HCT116 (cell line): Measurements from ENCODE around the gene TENM4. TPM values are rescaled to one million over a fixed set of nuclear protein-coding genes. Genes with fewer than 3 reads are reported as not detected.

Experiments used
- ATAC-seq: fragments of 200-7000 bp; cut with Tn5 transposase; 2 replicates; pipeline ENCODE4 v1.9.1; 2020; ENCODE audit warnings: mild to moderate bottlenecking, moderate library complexity
- BruUV-seq: library from RNA; stranded (reverse); fragments of 400-500 nt; replicated peaks from 2 replicates; lab custom pipeline; 2021; lab: Mats Ljungman, UMichigan
- CTCF ChIA-PET: fragments of 300-600 bp; sonication (Branson Sonifier 250); formaldehyde crosslinking; loops from one replicate; lab custom pipeline; 2021; ENCODE audit warnings: antibody characterized with exemption; lab: Charles Lee
- POLR2A ChIA-PET: fragments of 300-600, 350-600 bp; sonication (Branson Sonifier 250); formaldehyde crosslinking; loops from one replicate; lab custom pipeline; 2021; ENCODE audit warnings: antibody characterized with exemption; lab: Charles Lee
- RAD21 ChIA-PET, 2 experiments: fragments of 300-600 bp; sonication (Branson Sonifier 250); formaldehyde crosslinking; loops; one replicate each; lab custom pipeline; 2023; ENCODE audit warnings: low total read pairs in 2 of 2; ENCODE audit not compliant: uncharacterized antibody in 2 of 2, unreplicated experiment in 2 of 2, low non-redundant PET in 1 of 2; lab: Charles Lee
- DNase-seq: peaks from one replicate; pipeline ENCODE4 v3.0.0-alpha.2; 2010; ENCODE audit warnings: low read depth, low spot score
- H2AFZ ChIP-seq: fragments of 200-600 bp; shearing (Covaris generic), sonication (generic); 2 replicates; pipeline ENCODE4 v1.6.1; 2017; ENCODE audit warnings: low read depth, mixed run types, mixed read lengths, antibody characterized with exemption, low read length; ENCODE audit not compliant: poor library complexity, severe bottlenecking
- H3K27ac ChIP-seq: 2 replicates; pipeline ENCODE4 v1.5.1; 2012; ENCODE audit warnings: low read depth, low read length
- H3K27me3 ChIP-seq: fragments of 200-600 bp; sonication (generic); 2 replicates; pipeline ENCODE4 v1.6.1; 2016; ENCODE audit warnings: mixed run types, low read length, mixed read lengths; ENCODE audit not compliant: insufficient read depth
- H3K36me3 ChIP-seq, 2 experiments: fragments of 200-500 bp in 1 of 2; fragments of 200-600 bp in 1 of 2; sonication (Bioruptor generic) in 1 of 2; sonication (generic) in 1 of 2; 2 replicates each; pipeline versions ENCODE4 v1.5.1 to v1.6.1; 2014 to 2016; ENCODE audit warnings: low read length in 2 of 2, inconsistent platforms in 1 of 2, mixed read lengths in 1 of 2, mixed run types in 1 of 2; ENCODE audit not compliant: insufficient read depth in 2 of 2, control insufficient read depth in 1 of 2
- H3K4me1 ChIP-seq, 2 experiments: fragments of 200-600 bp in 1 of 2; sonication (generic) in 1 of 2; 2 replicates each; pipeline versions ENCODE4 v1.5.1 to v1.6.1; 2012 to 2017; ENCODE audit warnings: low read length in 2 of 2, inconsistent platforms in 1 of 2, mild to moderate bottlenecking in 1 of 2, mixed read lengths in 1 of 2, mixed run types in 1 of 2, moderate library complexity in 1 of 2; ENCODE audit not compliant: insufficient read depth in 2 of 2, control insufficient read depth in 1 of 2
- H3K4me2 ChIP-seq: fragments of 200-600 bp; sonication (generic); 2 replicates; pipeline ENCODE4 v1.6.1; 2017; ENCODE audit warnings: mixed run types, low read length, mixed read lengths
- H3K4me3 ChIP-seq, 2 experiments: fragments of 200-600 bp in 1 of 2; sonication (generic) in 1 of 2; replicated peaks in 1 of 2; 2 replicates each; pipeline ENCODE4 v1.5.1; 2011 to 2016; ENCODE audit warnings: low read length in 2 of 2, control low read depth in 1 of 2, low read depth in 1 of 2, mild to moderate bottlenecking in 1 of 2, mixed read lengths in 1 of 2, mixed run types in 1 of 2
- H3K79me2 ChIP-seq: fragments of 200-600 bp; sonication (generic); 2 replicates; pipeline ENCODE4 v1.6.1; 2017; ENCODE audit warnings: mild to moderate bottlenecking, mixed run types, low read length, moderate library complexity, mixed read lengths; ENCODE audit not compliant: insufficient read depth
- H3K9ac ChIP-seq: fragments of 200-600 bp; sonication (generic); 2 replicates; pipeline ENCODE4 v1.6.1; 2016; ENCODE audit warnings: low read length, mixed read lengths
- H3K9me2 ChIP-seq: fragments of 200-600 bp; sonication (generic), shearing (Covaris generic); 2 replicates; pipeline ENCODE4 v1.6.1; 2017; ENCODE audit warnings: mixed run types, mild to moderate bottlenecking, moderate library complexity; ENCODE audit not compliant: insufficient read depth
- H3K9me3 ChIP-seq, 2 experiments: fragments of 200-500 bp in 1 of 2; fragments of 200-600 bp in 1 of 2; sonication (Bioruptor generic) in 1 of 2; sonication (generic) in 1 of 2; 2 replicates each; pipeline ENCODE4 v1.6.1; 2014 to 2017; ENCODE audit warnings: low read length in 2 of 2, mixed read lengths in 2 of 2, inconsistent platforms in 1 of 2, low read depth in 1 of 2, mild to moderate bottlenecking in 1 of 2, mixed run types in 1 of 2, moderate library complexity in 1 of 2; ENCODE audit not compliant: control insufficient read depth in 1 of 2, insufficient read depth in 1 of 2
- H4K20me1 ChIP-seq: fragments of 200-600 bp; sonication (generic), shearing (Covaris generic); 2 replicates; pipeline ENCODE4 v1.6.1; 2017; ENCODE audit warnings: mixed run types, mild to moderate bottlenecking, moderate library complexity; ENCODE audit not compliant: insufficient read depth
- CBX3 ChIP-seq: IDR thresholded peaks from 2 replicates; pipeline ENCODE4 v1.6.1; 2012; ENCODE audit warnings: low read depth
- EZH2 ChIP-seq: fragments of 200-600 bp; sonication (generic); IDR thresholded peaks from 2 replicates; pipeline ENCODE4 v1.6.1; 2017; ENCODE audit warnings: antibody characterized with exemption, mixed run types
- EZH2phosphoT487 ChIP-seq: fragments of 200-600 bp; IDR thresholded peaks from 2 replicates; pipeline ENCODE4 v1.6.1; 2018; ENCODE audit warnings: antibody characterized with exemption, borderline replicate concordance
- FOSL1 ChIP-seq: IDR thresholded peaks from 2 replicates; pipeline ENCODE4 v1.6.1; 2012; ENCODE audit warnings: low read depth
- RAD21 ChIP-seq: IDR thresholded peaks from 2 replicates; pipeline ENCODE4 v1.6.1; 2012; ENCODE audit warnings: low read depth, mild to moderate bottlenecking
- SIN3A ChIP-seq: IDR thresholded peaks from 2 replicates; pipeline ENCODE4 v1.6.1; 2012; ENCODE audit warnings: low read depth
- SP1 ChIP-seq: IDR thresholded peaks from 2 replicates; pipeline ENCODE4 v1.6.1; 2012; ENCODE audit warnings: low read depth
- TCF7L2 ChIP-seq: IDR thresholded peaks from 2 replicates; pipeline ENCODE4 v1.7.0; 2011; ENCODE audit warnings: borderline replicate concordance, inconsistent platforms; ENCODE audit not compliant: insufficient read depth, insufficient read length; ENCODE audit errors: extremely low read depth
- YY1 ChIP-seq: IDR thresholded peaks from 2 replicates; pipeline ENCODE4 v1.6.1; 2011; ENCODE audit warnings: low read length, low read depth, moderate library complexity, mild to moderate bottlenecking; ENCODE audit not compliant: insufficient replicate concordance; ENCODE audit errors: extremely low read depth
- ZFX ChIP-seq: fragments of 450-650 bp; IDR thresholded peaks from 2 replicates; pipeline ENCODE4 v1.6.1; 2017
- intact Hi-C: fragments of 100-400 bp; cut with micrococcal nuclease; formaldehyde crosslinking; loops from 2 replicates; pipeline ENCODE4 v1.10.0; 2022
- total RNA-seq: library from RNA; stranded (reverse); gene quantifications from one replicate; pipeline ENCODE4 v1.2.1, GENCODE V29; 2021; ENCODE audit not compliant: unreplicated experiment
- TF ChIP-seq, protein P1 (sequence below): IDR thresholded peaks from 2 replicates; pipeline ENCODE4 v1.6.1; 2011; ENCODE audit warnings: mild to moderate bottlenecking, low read length, moderate library complexity; ENCODE audit not compliant: insufficient replicate concordance; ENCODE audit errors: extremely low read depth

TENM4 gene
- total RNA-seq, 1 experiment from 2014 or later, result 0.05 TPM

GRCh38 chr11:78922859-78923625, 517.8 kb downstream of the TENM4 start:
- Histone ChIP-seq H3K9me2 (no peaks in the 10 kb centered on the region), H4K20me1 (no peaks in the 10 kb centered on the region), H3K79me2 (no peaks in the 10 kb centered on the region), H3K9me3 (no peaks in the 10 kb centered on the region), H3K4me1 (no peaks in the 10 kb centered on the region)
- POLR2A ChIA-PET, result no interaction called here
- RAD21 ChIA-PET, result no interaction called here
- no peak for ATAC-seq
- intact Hi-C loops, result no loop called here
- TF ChIP-seq CBX3 (no peak), EZH2phosphoT487 (no peak), EZH2 (no peak), YY1 (no peak), RAD21 (no peak), FOSL1 (no peak), SP1 (no peak), SIN3A (no peak), TCF7L2 (no peak), ZFX (no peak)
- TF ChIP-seq, protein P1, sequence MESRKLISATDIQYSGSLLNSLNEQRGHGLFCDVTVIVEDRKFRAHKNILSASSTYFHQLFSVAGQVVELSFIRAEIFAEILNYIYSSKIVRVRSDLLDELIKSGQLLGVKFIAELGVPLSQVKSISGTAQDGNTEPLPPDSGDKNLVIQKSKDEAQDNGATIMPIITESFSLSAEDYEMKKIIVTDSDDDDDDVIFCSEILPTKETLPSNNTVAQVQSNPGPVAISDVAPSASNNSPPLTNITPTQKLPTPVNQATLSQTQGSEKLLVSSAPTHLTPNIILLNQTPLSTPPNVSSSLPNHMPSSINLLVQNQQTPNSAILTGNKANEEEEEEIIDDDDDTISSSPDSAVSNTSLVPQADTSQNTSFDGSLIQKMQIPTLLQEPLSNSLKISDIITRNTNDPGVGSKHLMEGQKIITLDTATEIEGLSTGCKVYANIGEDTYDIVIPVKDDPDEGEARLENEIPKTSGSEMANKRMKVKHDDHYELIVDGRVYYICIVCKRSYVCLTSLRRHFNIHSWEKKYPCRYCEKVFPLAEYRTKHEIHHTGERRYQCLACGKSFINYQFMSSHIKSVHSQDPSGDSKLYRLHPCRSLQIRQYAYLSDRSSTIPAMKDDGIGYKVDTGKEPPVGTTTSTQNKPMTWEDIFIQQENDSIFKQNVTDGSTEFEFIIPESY, result no peak
- TF ChIP-seq, all 23 proteins: peak for 0
- CTCF ChIA-PET, result no interaction called here
- Histone ChIP-seq H3K4me3 (no peak overlapping the region), H3K9ac (no peak overlapping the region), H3K4me2 (no peak overlapping the region), H3K36me3 (no peaks in the 10 kb centered on the region), H2AFZ (no peak overlapping the region), H3K27me3 (peaks cover 68% of the 10 kb centered on the region), H3K27ac (no peak overlapping the region)
- BruUV-seq, result no TSS peak
- DNase-seq, result no peak
